ENCODE results near the gene ZNF385D.

DNA sequence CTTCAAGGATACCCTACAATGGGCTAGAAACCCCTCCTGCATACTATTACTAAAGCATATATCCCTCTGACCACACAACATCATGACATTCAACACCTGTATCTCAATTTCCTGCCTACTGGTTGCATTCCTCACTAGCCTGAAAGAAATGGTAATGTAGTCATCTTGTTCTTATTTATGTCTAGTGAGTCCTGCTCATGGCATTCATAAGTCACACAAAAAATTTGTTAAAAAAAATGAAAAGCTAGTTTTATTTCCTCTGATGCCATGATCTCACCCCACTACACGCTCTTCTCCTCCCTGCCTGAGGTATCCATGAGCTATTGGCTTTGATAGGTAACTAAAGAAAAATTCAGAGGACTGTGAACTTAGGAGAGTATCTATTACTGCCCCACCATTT is 284.5 kb downstream of the ZNF385D start:
- TF ChIP-seq, protein P1, sequence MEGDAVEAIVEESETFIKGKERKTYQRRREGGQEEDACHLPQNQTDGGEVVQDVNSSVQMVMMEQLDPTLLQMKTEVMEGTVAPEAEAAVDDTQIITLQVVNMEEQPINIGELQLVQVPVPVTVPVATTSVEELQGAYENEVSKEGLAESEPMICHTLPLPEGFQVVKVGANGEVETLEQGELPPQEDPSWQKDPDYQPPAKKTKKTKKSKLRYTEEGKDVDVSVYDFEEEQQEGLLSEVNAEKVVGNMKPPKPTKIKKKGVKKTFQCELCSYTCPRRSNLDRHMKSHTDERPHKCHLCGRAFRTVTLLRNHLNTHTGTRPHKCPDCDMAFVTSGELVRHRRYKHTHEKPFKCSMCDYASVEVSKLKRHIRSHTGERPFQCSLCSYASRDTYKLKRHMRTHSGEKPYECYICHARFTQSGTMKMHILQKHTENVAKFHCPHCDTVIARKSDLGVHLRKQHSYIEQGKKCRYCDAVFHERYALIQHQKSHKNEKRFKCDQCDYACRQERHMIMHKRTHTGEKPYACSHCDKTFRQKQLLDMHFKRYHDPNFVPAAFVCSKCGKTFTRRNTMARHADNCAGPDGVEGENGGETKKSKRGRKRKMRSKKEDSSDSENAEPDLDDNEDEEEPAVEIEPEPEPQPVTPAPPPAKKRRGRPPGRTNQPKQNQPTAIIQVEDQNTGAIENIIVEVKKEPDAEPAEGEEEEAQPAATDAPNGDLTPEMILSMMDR (conservative IDR thresholded peaks at IDR 0.05 in 1 of 2, IDR thresholded peaks at IDR 0.05 in 1 of 2; ENCODE audit: extremely low read depth in 1 of 2, insufficient read depth in 1 of 2, low read depth in 1 of 2, low read length in 2 of 2) = no peak
- no peak for TF ChIP-seq EZH2 (IDR thresholded peaks at IDR 0.05; ENCODE audit: borderline replicate concordance, low read length)

All from mammary epithelial cell (primary cell).